H1 (cell line): ENCODE data around the gene CDC7. TPM values are rescaled to one million over a fixed set of nuclear protein-coding genes. Genes with fewer than 3 reads are reported as not detected.

Source experiments
- CHD7 ChIP-seq: fragments of 300-600 bp; sonication (generic); IDR thresholded peaks from 2 replicates; pipeline ENCODE4 v1.7.1; 2012; ENCODE audit warnings: low read length, moderate library complexity, mild to moderate bottlenecking, inconsistent platforms; ENCODE audit not compliant: insufficient replicate concordance
- PHF8 ChIP-seq: fragments of 200-600 bp; sonication (generic); conservative IDR thresholded peaks from 2 replicates; pipeline ENCODE4 v1.7.1; 2012; ENCODE audit warnings: low read depth, mild to moderate bottlenecking, inconsistent platforms, low read length, moderate library complexity
- polyA plus RNA-seq, 7 experiments: library from polyadenylated mRNA; depleted of rRNA in 3 of 7; stranded (reverse) in 5 of 7; unstranded in 2 of 7; fragments of >200 nt in 5 of 7; fragments of 200-250 nt in 2 of 7; gene quantifications; 1 replicate in 5 of 7; 2 replicates in 1 of 7; 4 replicates in 1 of 7; pipeline versions ENCODE4 v1.2.1 to v1.2.3, GENCODE V29; 2011 to 2013; ENCODE audit warnings: missing spikeins in 2 of 7, mixed read lengths in 2 of 7
- total RNA-seq: library from RNA; stranded (reverse); fragmentation: NEBNext Ultra II Directional; extraction: Animal tissue kit (Norgen Biotek cat#: 25700); gene quantifications from 2 replicates; pipeline ENCODE4 v1.2.1, GENCODE V29; 2021

The CDC7 gene
- total and polyA plus RNA-seq, 2 of the 8 experiments (the other 6 are each of a cell fraction or from before 2014, with no cell fraction given) = 12.2 to 34.4 TPM

GRCh38 chr1:91527266-91527765, 26.7 kb downstream of the CDC7 start (continued):
- no peak for TF ChIP-seq CHD7
- no peak for TF ChIP-seq PHF8
- TF ChIP-seq, all 59 proteins: peak for 0
